ENCODE measurements around the gene TIAM2.

The TIAM2 gene

DNA sequence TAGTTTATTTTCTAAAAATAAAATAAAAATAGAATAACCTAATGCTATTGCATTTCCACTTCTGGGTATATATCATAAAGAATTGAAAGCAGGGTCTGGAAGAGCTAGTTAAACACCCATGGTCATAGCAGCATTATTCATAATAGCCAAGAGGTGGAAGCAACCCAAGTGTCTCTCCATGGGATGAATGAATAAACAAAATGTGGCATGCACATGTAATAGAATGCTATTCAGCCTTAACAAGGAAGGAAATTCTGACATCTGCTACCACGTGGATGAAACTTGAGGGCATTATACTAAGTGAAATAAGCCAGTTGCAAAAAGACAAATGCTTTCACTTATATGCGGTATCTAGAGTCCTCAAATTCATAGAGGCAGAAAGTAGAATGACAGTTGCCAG is 130.8 kb downstream of the TIAM2 start:
- no peak for ATAC-seq (ENCODE audit: low read depth)
- no peak overlapping the region for H3K4me3 ChIP-seq (ENCODE audit: severe bottlenecking)
- no peaks in the 10 kb centered on the region for H3K9me3 ChIP-seq (ENCODE audit: severe bottlenecking)
- no peak overlapping the region for H3K27ac ChIP-seq (ENCODE audit: poor library complexity, severe bottlenecking)
- DNase-seq (ENCODE audit: low spot score) = no peak
- no peaks in the 10 kb centered on the region for H3K4me1 ChIP-seq (ENCODE audit: insufficient read depth, poor library complexity, severe bottlenecking)
- H3K27me3 ChIP-seq (ENCODE audit: insufficient read depth, poor library complexity, severe bottlenecking) = no peaks in the 10 kb centered on the region
- TF ChIP-seq, protein P1, sequence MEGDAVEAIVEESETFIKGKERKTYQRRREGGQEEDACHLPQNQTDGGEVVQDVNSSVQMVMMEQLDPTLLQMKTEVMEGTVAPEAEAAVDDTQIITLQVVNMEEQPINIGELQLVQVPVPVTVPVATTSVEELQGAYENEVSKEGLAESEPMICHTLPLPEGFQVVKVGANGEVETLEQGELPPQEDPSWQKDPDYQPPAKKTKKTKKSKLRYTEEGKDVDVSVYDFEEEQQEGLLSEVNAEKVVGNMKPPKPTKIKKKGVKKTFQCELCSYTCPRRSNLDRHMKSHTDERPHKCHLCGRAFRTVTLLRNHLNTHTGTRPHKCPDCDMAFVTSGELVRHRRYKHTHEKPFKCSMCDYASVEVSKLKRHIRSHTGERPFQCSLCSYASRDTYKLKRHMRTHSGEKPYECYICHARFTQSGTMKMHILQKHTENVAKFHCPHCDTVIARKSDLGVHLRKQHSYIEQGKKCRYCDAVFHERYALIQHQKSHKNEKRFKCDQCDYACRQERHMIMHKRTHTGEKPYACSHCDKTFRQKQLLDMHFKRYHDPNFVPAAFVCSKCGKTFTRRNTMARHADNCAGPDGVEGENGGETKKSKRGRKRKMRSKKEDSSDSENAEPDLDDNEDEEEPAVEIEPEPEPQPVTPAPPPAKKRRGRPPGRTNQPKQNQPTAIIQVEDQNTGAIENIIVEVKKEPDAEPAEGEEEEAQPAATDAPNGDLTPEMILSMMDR (IDR thresholded peaks at IDR 0.05; ENCODE audit: poor library complexity, severe bottlenecking) = no peak
- no peaks in the 10 kb centered on the region for H3K36me3 ChIP-seq (ENCODE audit: low read depth)

DNA sequence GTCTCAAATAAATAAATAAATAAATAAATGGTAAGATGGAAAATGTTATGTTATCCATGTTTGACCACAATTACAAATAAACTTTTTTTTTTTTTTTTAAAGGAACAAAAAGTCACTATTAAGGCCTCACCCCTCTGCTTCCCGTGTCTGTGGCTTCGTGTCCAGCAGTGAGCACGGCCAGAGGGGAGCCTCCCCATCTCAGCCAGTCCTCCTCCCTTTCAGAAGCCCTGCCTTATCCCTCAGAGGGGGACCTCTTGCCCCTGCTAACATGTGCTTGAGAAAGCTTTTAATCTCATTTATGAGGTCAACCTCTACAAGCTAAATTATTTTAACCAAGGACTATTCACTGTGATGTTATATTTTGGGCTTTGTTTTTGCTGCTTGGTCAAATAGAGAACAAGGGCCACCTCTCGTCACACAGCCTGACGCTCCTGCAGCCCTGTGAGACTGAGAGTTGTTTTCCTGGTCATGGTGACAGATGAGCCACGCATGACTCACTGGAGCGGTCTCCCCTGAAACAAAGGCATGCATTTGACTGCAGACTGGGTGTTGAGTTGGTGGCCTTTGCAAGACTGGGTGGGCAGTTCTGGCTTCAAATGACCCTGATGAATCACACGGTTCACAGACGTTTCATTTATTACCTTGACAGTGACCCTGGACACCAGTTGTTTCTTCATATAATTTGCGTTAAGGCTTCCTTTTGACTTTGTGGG is 131.8 kb downstream of the TIAM2 start:
- ATAC-seq (ENCODE audit: low read depth) (peak; percentile 58; the same call in 2 of the 3 replicates), DNase-seq (ENCODE audit: low spot score) (no peak)

DNA sequence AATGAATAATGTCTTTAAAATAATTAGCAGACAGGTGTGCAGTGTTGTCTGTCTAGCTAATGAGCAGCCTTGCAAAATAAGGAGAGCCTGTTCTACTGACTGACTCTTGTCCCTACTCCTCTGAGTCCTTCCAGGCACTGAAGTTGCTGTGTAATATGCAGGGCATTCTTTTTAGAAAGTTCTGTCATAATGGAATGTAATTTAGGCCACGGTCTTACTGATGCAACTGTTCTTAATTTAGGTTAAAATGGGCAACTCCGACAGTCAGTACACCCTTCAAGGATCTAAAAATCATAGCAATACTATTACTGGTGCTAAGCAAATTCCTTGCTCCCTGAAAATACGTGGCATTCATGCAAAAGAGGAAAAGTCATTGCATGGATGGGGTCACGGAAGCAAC is 133.9 kb downstream of the TIAM2 start:
- TF ChIP-seq, protein P1 (IDR thresholded peaks at IDR 0.05; ENCODE audit: poor library complexity, severe bottlenecking) = no peak
- DNase-seq (ENCODE audit: low spot score) = no peak
- Histone ChIP-seq H3K4me1 (ENCODE audit: insufficient read depth, poor library complexity, severe bottlenecking) (no peaks in the 10 kb centered on the region), H3K36me3 (ENCODE audit: low read depth) (no peaks in the 10 kb centered on the region), H3K27ac (ENCODE audit: poor library complexity, severe bottlenecking) (no peak overlapping the region), H3K4me3 (ENCODE audit: severe bottlenecking) (no peak overlapping the region), H3K27me3 (ENCODE audit: insufficient read depth, poor library complexity, severe bottlenecking) (no peaks in the 10 kb centered on the region), H3K9me3 (ENCODE audit: severe bottlenecking) (no peaks in the 10 kb centered on the region)
- no peak for ATAC-seq (ENCODE audit: low read depth)

More for the DNA sequence above, 131.8 kb downstream of the TIAM2 start:
- Histone ChIP-seq H3K36me3 (ENCODE audit: low read depth) (no peaks in the 10 kb centered on the region), H3K27me3 (ENCODE audit: insufficient read depth, poor library complexity, severe bottlenecking) (no peaks in the 10 kb centered on the region), H3K4me1 (ENCODE audit: insufficient read depth, poor library complexity, severe bottlenecking) (no peaks in the 10 kb centered on the region), H3K27ac (ENCODE audit: poor library complexity, severe bottlenecking) (no peak overlapping the region), H3K4me3 (ENCODE audit: severe bottlenecking) (no peak overlapping the region), H3K9me3 (ENCODE audit: severe bottlenecking) (no peaks in the 10 kb centered on the region)
- TF ChIP-seq, protein P1 (IDR thresholded peaks at IDR 0.05; ENCODE audit: poor library complexity, severe bottlenecking) = no peak

DNA sequence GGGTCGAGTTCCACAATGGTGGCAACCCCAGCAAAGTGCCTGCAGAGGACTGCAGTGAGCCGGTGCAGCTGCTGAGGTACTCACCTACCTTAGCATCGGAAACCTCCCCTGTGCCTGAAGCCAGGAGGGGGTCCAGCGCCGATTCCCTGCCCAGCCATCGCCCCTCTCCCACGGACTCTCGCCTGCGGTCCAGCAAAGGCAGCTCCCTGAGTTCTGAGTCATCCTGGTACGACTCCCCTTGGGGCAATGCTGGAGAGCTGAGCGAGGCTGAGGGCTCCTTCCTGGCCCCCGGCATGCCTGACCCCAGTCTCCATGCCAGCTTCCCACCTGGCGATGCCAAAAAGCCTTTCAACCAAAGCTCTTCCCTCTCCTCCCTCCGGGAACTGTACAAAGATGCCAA is 134.6 kb downstream of the TIAM2 start:
- Histone ChIP-seq H3K36me3 (ENCODE audit: low read depth) (no peaks in the 10 kb centered on the region), H3K27ac (ENCODE audit: poor library complexity, severe bottlenecking) (no peak overlapping the region), H3K4me3 (ENCODE audit: severe bottlenecking) (no peak overlapping the region), H3K4me1 (ENCODE audit: insufficient read depth, poor library complexity, severe bottlenecking) (no peaks in the 10 kb centered on the region), H3K27me3 (ENCODE audit: insufficient read depth, poor library complexity, severe bottlenecking) (no peaks in the 10 kb centered on the region), H3K9me3 (ENCODE audit: severe bottlenecking) (no peaks in the 10 kb centered on the region)
- no peak for DNase-seq (ENCODE audit: low spot score)
- TF ChIP-seq, protein P1 (IDR thresholded peaks at IDR 0.05; ENCODE audit: poor library complexity, severe bottlenecking) = no peak
- no peak for ATAC-seq (ENCODE audit: low read depth)

DNA sequence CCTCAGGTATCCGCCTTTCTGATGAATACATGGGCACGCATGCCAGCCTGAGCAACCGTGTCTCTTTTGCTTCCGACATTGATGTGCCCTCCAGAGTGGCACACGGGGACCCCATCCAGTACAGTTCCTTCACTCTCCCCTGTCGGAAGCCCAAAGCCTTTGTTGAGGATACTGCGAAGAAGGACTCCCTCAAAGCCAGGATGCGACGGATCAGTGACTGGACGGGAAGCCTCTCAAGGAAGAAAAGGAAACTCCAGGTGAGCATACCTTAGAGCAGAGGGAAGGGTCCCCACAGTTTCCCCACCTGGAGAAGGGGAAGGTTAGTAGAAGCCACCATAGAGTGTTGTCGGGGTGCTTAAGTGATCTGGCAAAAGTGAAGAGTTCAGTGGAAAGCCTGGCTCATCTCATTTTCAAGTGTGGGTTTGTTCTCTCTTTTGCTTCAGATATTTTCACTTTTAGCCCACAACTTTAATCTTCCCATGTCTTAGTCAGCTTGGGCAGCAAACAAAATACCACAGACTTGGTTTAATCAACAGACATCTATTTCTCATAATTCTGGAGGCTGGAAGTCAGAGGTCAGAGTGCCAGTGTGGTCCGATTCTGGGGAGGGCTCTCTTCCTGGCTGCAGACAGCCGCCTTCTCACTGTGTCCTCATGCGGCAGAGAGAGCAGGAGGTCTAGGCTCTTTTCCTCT is 135.2 kb downstream of the TIAM2 start:
- DNase-seq (ENCODE audit: low spot score) (no peak), ATAC-seq (ENCODE audit: low read depth) (no peak)
- Histone ChIP-seq H3K9me3 (ENCODE audit: severe bottlenecking) (no peaks in the 10 kb centered on the region), H3K27me3 (ENCODE audit: insufficient read depth, poor library complexity, severe bottlenecking) (no peaks in the 10 kb centered on the region), H3K27ac (ENCODE audit: poor library complexity, severe bottlenecking) (no peak overlapping the region), H3K4me3 (ENCODE audit: severe bottlenecking) (no peak overlapping the region), H3K4me1 (ENCODE audit: insufficient read depth, poor library complexity, severe bottlenecking) (no peaks in the 10 kb centered on the region), H3K36me3 (ENCODE audit: low read depth) (no peaks in the 10 kb centered on the region)
- TF ChIP-seq, protein P1 (IDR thresholded peaks at IDR 0.05; ENCODE audit: poor library complexity, severe bottlenecking) = no peak
